ENCODE results near the gene MAP7D1.
A peak's percentile ranks its signal among the peaks of the same experiment; 100 is the strongest.
"Not testable (repeated sequence)": the region's sequence is repeated elsewhere in the genome, so short reads cannot be mapped to it uniquely, and the experiment has no call there.

The MAP7D1 gene

GRCh38 chr1:36199934-36200741 is 44.2 kb downstream of the MAP7D1 start:
- no peak overlapping the region for H3K4me3 ChIP-seq (ENCODE audit: low read depth, low read length)

- H3K4me3 ChIP-seq (ENCODE audit: low read depth, low read length): no peak overlapping the region
These were observed 47.1 kb downstream of the MAP7D1 start for GRCh38 chr1:36203027-36203553.

DNA sequence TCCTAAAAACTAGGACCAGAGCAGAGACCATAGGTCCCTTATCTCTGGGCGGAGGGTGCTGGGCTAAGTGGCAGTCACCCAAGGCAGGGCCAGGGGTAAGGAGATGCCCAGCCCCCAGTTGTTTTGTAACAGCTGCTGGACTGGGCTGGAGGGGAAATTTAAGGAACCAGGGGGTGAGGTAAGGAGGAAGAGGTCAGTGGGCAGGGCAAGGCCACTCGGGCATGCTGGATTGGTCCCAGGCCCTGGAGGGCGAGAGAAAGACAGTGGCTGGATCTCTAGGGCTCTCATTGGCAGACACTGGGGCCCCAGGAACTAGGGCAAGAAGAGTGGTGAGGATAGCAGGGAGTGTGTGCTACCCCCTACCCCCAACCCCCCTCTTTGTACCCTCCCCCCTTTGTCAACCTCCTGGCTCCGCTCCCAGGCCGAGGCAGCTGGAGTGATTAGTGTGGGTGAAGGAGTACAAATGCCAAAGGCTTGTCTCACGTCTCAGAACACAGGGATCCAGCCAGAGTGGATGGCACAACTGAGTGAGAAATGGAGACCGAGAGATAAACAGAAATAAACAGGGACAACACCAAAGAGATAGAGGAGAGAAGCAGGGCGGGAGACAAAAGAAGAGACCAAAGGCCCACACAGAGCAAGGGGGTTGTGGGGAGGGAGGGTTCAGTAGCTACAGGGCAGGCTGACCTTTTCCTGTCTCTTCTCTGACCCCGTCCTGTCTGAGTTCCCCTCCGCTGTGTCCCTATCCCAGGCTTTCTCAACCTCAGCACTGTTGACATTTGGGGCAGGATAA is 47.8 kb downstream of the MAP7D1 start:
- no peak overlapping the region for H3K4me3 ChIP-seq (ENCODE audit: low read depth, low read length)

- no peak overlapping the region for H3K4me3 ChIP-seq (ENCODE audit: low read depth, low read length)
These were observed 48.5 kb downstream of the MAP7D1 start for GRCh38 chr1:36204347-36204909.

DNA sequence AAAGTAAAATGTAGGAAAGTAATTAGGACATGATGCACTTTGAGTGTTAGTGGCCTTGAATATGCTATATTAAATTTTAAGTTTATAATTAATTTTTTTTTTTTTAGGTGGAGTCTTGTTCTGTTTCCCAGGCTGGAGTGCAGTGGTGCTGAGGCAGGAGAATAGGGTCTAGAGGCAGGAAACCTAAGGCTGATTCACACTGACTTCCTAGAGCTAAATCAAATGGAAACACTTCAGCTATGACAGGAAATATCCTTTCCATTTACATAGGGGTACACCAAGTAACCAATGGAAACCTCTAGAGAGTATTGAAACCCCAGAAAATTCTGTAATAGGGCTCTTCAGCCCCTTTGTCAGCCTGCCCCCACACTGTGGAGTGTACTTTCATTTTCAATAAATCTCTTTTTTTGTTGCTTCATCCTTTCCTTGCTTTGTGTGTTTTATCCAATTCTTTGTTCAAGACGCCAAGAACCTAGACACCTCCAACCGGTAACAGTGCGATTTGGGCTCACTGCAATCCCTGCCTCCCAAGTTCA is 50.4 kb downstream of the MAP7D1 start:
- no peak overlapping the region for H3K4me3 ChIP-seq (ENCODE audit: low read depth, low read length)

GRCh38 chr1:36207339-36207738 is 51.4 kb downstream of the MAP7D1 start:
- H3K4me3 ChIP-seq (ENCODE audit: low read depth, low read length): no peak overlapping the region

DNA sequence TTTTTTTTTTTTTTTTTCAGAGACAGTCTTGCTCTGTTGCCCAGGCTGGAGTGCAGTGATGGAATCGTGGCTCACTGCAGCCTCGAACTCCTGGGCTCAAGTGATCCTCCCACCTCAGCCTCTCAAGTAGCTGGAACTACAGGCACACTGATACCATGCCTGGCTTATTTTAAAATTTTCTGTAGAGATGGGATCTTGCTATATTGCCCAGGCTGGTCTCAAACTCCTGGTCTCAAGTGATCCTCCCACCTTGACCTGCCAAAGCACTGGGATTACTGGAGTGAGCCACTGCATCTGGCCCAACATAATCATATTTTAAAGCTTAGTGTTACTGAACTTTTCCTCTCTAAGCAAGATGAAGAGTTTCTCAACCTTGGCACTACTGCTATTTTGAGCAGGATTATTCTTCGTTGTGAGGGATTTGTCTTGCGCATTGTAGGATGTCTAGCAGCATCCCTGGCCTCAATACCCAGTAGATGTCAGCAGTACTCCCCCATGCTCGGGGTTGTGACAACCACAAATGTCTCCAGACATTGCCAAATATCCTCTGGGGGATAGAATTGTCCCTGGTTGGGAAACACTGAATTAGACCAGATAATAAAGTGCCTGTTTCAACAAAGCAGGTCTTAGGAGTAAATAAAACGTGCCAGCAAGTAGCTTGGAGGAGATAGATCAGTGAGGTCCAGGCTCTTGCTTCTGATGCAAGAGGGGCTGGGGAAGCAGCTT is 53.2 kb downstream of the MAP7D1 start:
- H3K4me3 ChIP-seq (ENCODE audit: low read depth, low read length): no peak overlapping the region

- no peak overlapping the region for H3K4me3 ChIP-seq (ENCODE audit: low read depth, low read length)
These were observed 55.3 kb downstream of the MAP7D1 start for GRCh38 chr1:36211307-36211706.

GRCh38 chr1:36211841-36212240 is 55.9 kb downstream of the MAP7D1 start:
- no peak overlapping the region for H3K4me3 ChIP-seq (ENCODE audit: low read depth, low read length)

- no peak overlapping the region for H3K4me3 ChIP-seq (ENCODE audit: low read depth, low read length)
These were observed 56.8 kb downstream of the MAP7D1 start for GRCh38 chr1:36212782-36213181.

DNA sequence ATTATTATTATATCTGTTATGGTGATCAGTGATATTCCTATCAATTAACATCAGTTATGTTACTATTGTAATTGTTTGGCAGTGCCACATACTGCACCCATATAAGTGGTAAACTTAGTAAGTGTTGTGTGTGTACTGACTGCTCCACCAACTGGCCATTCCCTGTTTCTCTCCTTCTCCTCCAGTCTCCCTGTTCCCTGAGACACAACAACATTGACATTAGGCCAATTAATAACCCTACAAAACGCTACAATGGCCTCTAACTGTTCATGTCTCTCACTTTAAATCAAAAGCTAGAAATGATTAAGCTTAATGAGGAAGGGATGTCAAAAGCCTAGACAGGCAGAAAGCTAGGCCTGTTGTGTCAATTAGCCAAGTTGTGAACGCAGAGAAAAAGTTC is 61.7 kb downstream of the MAP7D1 start:
- H3K4me3 ChIP-seq (ENCODE audit: low read depth, low read length): no peak overlapping the region

DNA sequence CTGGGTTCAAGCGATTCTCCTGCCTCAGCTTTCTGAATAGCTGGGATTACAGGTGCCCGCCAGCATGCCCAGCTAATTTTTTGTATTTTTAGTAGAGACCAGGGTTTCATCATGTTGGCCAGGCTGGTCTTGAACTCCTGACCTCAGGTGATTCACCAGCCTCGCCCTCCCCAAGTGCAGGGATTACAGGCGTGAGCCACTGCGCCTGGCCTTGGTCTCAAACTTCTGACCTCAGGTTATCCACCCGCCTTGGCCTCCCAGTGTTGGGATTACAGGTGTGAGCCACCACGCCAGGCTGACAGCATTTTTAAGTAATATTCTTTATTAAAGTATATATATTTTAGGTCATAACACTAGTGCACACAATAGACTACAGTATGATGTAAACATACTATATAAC is 65.9 kb downstream of the MAP7D1 start:
- H3K4me3 ChIP-seq (ENCODE audit: low read depth, low read length): not testable (repeated sequence)

GRCh38 chr1:36222481-36223380 is 66.8 kb downstream of the MAP7D1 start:
- H3K4me3 ChIP-seq (ENCODE audit: low read depth, low read length): no peak overlapping the region

GRCh38 chr1:36223381-36223995 is 67.5 kb downstream of the MAP7D1 start:
- H3K4me3 ChIP-seq (ENCODE audit: low read depth, low read length): peak overlapping the region; percentile 67

- H3K4me3 ChIP-seq (ENCODE audit: low read depth, low read length): peak within 1 kb of the TSS; percentile 94
These were observed 68.1 kb downstream of the MAP7D1 start, which contains the start of gene THRAP3 for GRCh38 chr1:36223996-36224536. Gene THRAP3 (plus strand): TSS chr1:36224443. CDS start chr1:36282564, 58,121 bp downstream.

- H3K4me3 ChIP-seq (ENCODE audit: low read depth, low read length): peak overlapping the region; percentile 94
These were observed 68.8 kb downstream of the MAP7D1 start for GRCh38 chr1:36224537-36225282.

DNA sequence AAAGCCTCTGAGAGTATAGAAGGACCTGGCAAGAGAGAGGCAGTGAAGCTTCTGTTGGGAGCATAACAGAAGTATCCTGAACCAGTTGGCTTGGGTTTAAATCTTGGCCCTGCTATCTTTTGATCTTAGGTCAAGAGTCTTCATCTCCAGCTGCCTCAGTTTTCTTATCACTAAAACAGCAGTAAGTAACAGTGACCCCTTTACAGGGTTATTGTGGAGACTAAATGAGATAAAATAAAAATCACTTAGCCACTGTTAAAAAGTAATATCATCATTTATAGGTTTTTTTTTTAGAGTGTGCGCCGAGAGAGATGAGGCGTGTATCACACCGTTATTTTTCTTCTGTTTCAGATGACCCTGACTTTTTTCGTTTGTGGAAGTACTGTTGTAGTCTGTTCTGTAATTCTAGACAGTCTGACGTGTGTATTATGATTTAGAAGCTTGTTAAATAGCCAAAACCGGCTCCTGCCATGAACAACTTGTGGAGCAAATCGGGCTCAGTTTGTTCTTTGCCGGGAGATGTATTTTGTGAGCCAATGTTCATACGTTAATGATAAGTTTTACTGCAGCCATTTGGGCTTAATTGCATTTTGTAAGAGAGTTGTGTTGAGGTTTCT is 69.4 kb downstream of the MAP7D1 start:
- H3K4me3 ChIP-seq (ENCODE audit: low read depth, low read length): peak overlapping the region; percentile 94

GRCh38 chr1:36230279-36230678 is 74.3 kb downstream of the MAP7D1 start:
- H3K4me3 ChIP-seq (ENCODE audit: low read depth, low read length): not testable (repeated sequence)
